GM23338 (cell line): ENCODE results near the gene LRRC3C. TPM values are rescaled to one million over a fixed set of nuclear protein-coding genes. Genes with fewer than 3 reads are reported as not detected.

Experiments
- ATAC-seq: fragments of 200-7000 bp; cut with Tn5 transposase; 3 replicates; pipeline ENCODE4 v1.9.1; 2020
- DNase-seq: peaks from one replicate; pipeline ENCODE4 v3.0.0-alpha.2; 2015; ENCODE audit warnings: low spot score
- H2AFZ ChIP-seq: fragments of 200-600 bp; sonication (generic); 2 replicates; pipeline ENCODE4 v1.8.0; 2016; ENCODE audit warnings: antibody characterized with exemption, mild to moderate bottlenecking, moderate library complexity
- H3F3A ChIP-seq: fragments of 200-600 bp; sonication (generic); replicated peaks from 2 replicates; pipeline ENCODE4 v1.8.0; 2017; ENCODE audit warnings: antibody characterized with exemption, mixed run types, low read depth
- H3K27ac ChIP-seq: fragments of 200-600 bp; sonication (generic); 2 replicates; pipeline ENCODE4 v1.6.1; 2016; ENCODE audit warnings: low read depth
- H3K27me3 ChIP-seq: fragments of 200-600 bp; sonication (generic); 2 replicates; pipeline ENCODE4 v1.8.0; 2016; ENCODE audit warnings: mild to moderate bottlenecking, mixed run types, moderate library complexity; ENCODE audit not compliant: insufficient read depth
- H3K36me3 ChIP-seq: fragments of 200-600 bp; sonication (generic); 2 replicates; pipeline ENCODE4 v1.8.0; 2016; ENCODE audit warnings: mild to moderate bottlenecking; ENCODE audit not compliant: insufficient read depth
- H3K4me1 ChIP-seq: fragments of 200-600 bp; sonication (generic); 2 replicates; pipeline ENCODE4 v1.8.0; 2016; ENCODE audit warnings: mild to moderate bottlenecking, moderate library complexity; ENCODE audit not compliant: insufficient read depth
- H3K4me2 ChIP-seq: fragments of 200-600 bp; sonication (generic); 2 replicates; pipeline ENCODE4 v1.7.1; 2017; ENCODE audit warnings: mixed run types
- H3K4me3 ChIP-seq: fragments of 200-600 bp; sonication (generic); 2 replicates; pipeline ENCODE4 v1.6.1; 2016; ENCODE audit warnings: mixed run types
- H3K79me2 ChIP-seq: fragments of 200-600 bp; sonication (generic); replicated peaks from 2 replicates; pipeline ENCODE4 v1.8.0; 2017; ENCODE audit warnings: mild to moderate bottlenecking; ENCODE audit not compliant: insufficient read depth
- H3K9me2 ChIP-seq: fragments of 200-600 bp; sonication (generic); 2 replicates; pipeline ENCODE4 v1.8.0; 2017; ENCODE audit not compliant: insufficient read depth
- H4K20me1 ChIP-seq: fragments of 200-600 bp; sonication (generic); replicated peaks from 2 replicates; pipeline ENCODE4 v1.8.0; 2017; ENCODE audit warnings: mild to moderate bottlenecking; ENCODE audit not compliant: insufficient read depth
- H3K27ac Mint-ChIP-seq: 2 replicates; pipeline ENCODE4 v1.8.0; 2020; ENCODE audit warnings: inconsistent platforms, mild to moderate bottlenecking, moderate library complexity, mixed read lengths
- H3K27me3 Mint-ChIP-seq: 3 replicates; pipeline ENCODE4 v1.8.0; 2022; ENCODE audit warnings: low read depth, mild to moderate bottlenecking, moderate library complexity, mixed read lengths, inconsistent platforms; ENCODE audit not compliant: insufficient read depth, poor library complexity
- H3K36me3 Mint-ChIP-seq: 3 replicates; pipeline ENCODE4 v1.8.0; 2021; ENCODE audit warnings: low read depth, mild to moderate bottlenecking, inconsistent platforms, moderate library complexity, mixed read lengths
- H3K4me1 Mint-ChIP-seq: 3 replicates; pipeline ENCODE4 v1.8.0; 2020; ENCODE audit warnings: mild to moderate bottlenecking, inconsistent platforms, mixed read lengths
- H3K4me3 Mint-ChIP-seq: 3 replicates; pipeline ENCODE4 v1.8.0; 2021; ENCODE audit warnings: moderate library complexity, mild to moderate bottlenecking, inconsistent platforms, mixed read lengths
- H3K9me3 Mint-ChIP-seq: 3 replicates; pipeline ENCODE4 v1.8.0; 2020; ENCODE audit warnings: moderate library complexity, mild to moderate bottlenecking, inconsistent platforms, mixed read lengths
- CREB1 ChIP-seq: fragments of 250-450 bp; sonication (Bioruptor Pico); IDR thresholded peaks from 2 replicates; pipeline ENCODE4 v1.5.0; 2020; ENCODE audit warnings: low read depth, mild to moderate bottlenecking, moderate library complexity
- CTCF ChIP-seq, 2 experiments: fragments of 200-600 bp in 1 of 2; sonication (generic) in 1 of 2; conservative IDR thresholded peaks; 2 replicates each; pipeline versions ENCODE4 v1.5.1 to v1.6.1; 2016 to 2017; ENCODE audit warnings: antibody characterized with exemption in 2 of 2, low read depth in 2 of 2, mild to moderate bottlenecking in 2 of 2, moderate library complexity in 1 of 2
- ETS1 ChIP-seq: IDR thresholded peaks from 2 replicates; pipeline ENCODE4 v1.6.1; 2016; ENCODE audit warnings: antibody characterized with exemption
- EZH2 ChIP-seq: fragments of 200-600 bp; sonication (generic); IDR thresholded peaks from one replicate; pipeline ENCODE4 v1.8.0; 2017; ENCODE audit warnings: antibody characterized with exemption, mild to moderate bottlenecking, low read depth; ENCODE audit not compliant: unreplicated experiment
- EZH2phosphoT487 ChIP-seq: fragments of 200-600 bp; sonication (generic); IDR thresholded peaks from one replicate; pipeline ENCODE4 v1.8.1; 2018; ENCODE audit warnings: antibody characterized with exemption; ENCODE audit not compliant: unreplicated experiment
- JUNB ChIP-seq: IDR thresholded peaks from one replicate; pipeline ENCODE4 v1.6.1; 2016; ENCODE audit warnings: antibody characterized with exemption; ENCODE audit not compliant: unreplicated experiment
- NANOG ChIP-seq: IDR thresholded peaks from 2 replicates; pipeline ENCODE4 v1.6.1; 2016; ENCODE audit warnings: antibody characterized with exemption, borderline replicate concordance
- POLR2AphosphoS5 ChIP-seq: IDR thresholded peaks from 2 replicates; pipeline ENCODE4 v1.6.1; 2016; ENCODE audit warnings: antibody characterized with exemption, low read depth
- STAT1 ChIP-seq: IDR thresholded peaks from one replicate; pipeline ENCODE4 v1.6.1; 2016; ENCODE audit warnings: antibody characterized with exemption; ENCODE audit not compliant: unreplicated experiment
- ZNF114 ChIP-seq: fragments of 250-450 bp; sonication (Bioruptor Pico); IDR thresholded peaks from 2 replicates; pipeline ENCODE4 v1.5.0; 2020; ENCODE audit warnings: mild to moderate bottlenecking, moderate library complexity
- ZNF331 ChIP-seq: fragments of 250-450 bp; sonication (Bioruptor Pico); IDR thresholded peaks from 2 replicates; pipeline ENCODE4 v1.5.0; 2020; ENCODE audit warnings: low read depth, mild to moderate bottlenecking, moderate library complexity
- ZNF462 ChIP-seq: fragments of 250-450 bp; sonication (Bioruptor Pico); IDR thresholded peaks from 2 replicates; pipeline ENCODE4 v1.5.0; 2020; ENCODE audit warnings: mild to moderate bottlenecking, moderate library complexity
- polyA plus RNA-seq: library from polyadenylated mRNA; unstranded; fragments of >200 nt; fragmentation: Nextera tagmentation; extraction: Ambion mirVana; gene quantifications from 2 replicates; pipeline ENCODE4 v1.2.1, GENCODE V29; 2016
- total RNA-seq: library from RNA; depleted of rRNA; stranded (reverse); fragments of >200 nt; shearing (Covaris generic); gene quantifications from 2 replicates; pipeline ENCODE4 v1.2.3, GENCODE V29; 2014
- TF ChIP-seq, protein P1 (sequence below): IDR thresholded peaks from one replicate; pipeline ENCODE4 v1.6.1; 2018; ENCODE audit warnings: antibody characterized with exemption; ENCODE audit not compliant: unreplicated experiment

LRRC3C gene
- total and polyA plus RNA-seq, 2 experiments from 2014 or later: 0.24 TPM; not detected in 1

DNA sequence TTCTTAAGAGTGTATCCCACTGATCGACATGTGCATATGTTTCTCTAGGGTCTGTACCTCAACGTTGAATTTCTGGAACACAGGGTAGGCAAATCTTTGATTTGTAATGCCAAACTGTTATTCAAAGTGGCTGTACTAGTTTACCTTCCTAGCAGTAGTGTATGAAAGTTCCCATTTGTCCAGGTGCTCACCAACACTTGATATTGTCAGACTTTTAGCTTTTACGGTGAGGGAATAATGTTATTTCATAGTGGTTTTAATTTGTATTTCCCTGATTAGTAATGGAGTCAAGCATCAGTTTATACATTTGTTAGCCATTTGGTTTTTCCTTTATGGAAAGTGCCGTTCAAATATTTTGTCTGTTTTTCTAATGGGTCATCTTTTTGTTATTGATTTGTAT is 29.4 kb upstream of the LRRC3C start:
- Histone ChIP-seq H3K27ac (no peak overlapping the region), H3K4me1 (no peaks in the 10 kb centered on the region), H3K79me2 (no peaks in the 10 kb centered on the region), H3K4me2 (no peak overlapping the region), H3K27me3 (no peaks in the 10 kb centered on the region), H3K36me3 (no peaks in the 10 kb centered on the region), H2AFZ (no peak overlapping the region), H3F3A (no peaks in the 10 kb centered on the region), H4K20me1 (no peaks in the 10 kb centered on the region), H3K4me3 (no peak overlapping the region), H3K9me2 (no peaks in the 10 kb centered on the region)
- no peak overlapping the region for H3K27ac Mint-ChIP-seq
- no peaks in the 10 kb centered on the region for H3K36me3 Mint-ChIP-seq
- no peaks in the 10 kb centered on the region for H3K9me3 Mint-ChIP-seq
- no peak for ATAC-seq
- no peaks in the 10 kb centered on the region for H3K4me1 Mint-ChIP-seq
- no peak overlapping the region for H3K4me3 Mint-ChIP-seq
- no peaks in the 10 kb centered on the region for H3K27me3 Mint-ChIP-seq
- no peak for TF ChIP-seq ETS1
- TF ChIP-seq JUNB: no peak
- TF ChIP-seq EZH2phosphoT487: no peak
- TF ChIP-seq ZNF462 (CRISPR knock-in tag): no peak
- no peak for TF ChIP-seq CTCF (conservative IDR thresholded peaks at IDR 0.05; ENCODE audit: low read depth in 2 of 2)
- no peak for TF ChIP-seq EZH2
- no peak for TF ChIP-seq ZNF331
- TF ChIP-seq STAT1: no peak
- TF ChIP-seq, protein P1, sequence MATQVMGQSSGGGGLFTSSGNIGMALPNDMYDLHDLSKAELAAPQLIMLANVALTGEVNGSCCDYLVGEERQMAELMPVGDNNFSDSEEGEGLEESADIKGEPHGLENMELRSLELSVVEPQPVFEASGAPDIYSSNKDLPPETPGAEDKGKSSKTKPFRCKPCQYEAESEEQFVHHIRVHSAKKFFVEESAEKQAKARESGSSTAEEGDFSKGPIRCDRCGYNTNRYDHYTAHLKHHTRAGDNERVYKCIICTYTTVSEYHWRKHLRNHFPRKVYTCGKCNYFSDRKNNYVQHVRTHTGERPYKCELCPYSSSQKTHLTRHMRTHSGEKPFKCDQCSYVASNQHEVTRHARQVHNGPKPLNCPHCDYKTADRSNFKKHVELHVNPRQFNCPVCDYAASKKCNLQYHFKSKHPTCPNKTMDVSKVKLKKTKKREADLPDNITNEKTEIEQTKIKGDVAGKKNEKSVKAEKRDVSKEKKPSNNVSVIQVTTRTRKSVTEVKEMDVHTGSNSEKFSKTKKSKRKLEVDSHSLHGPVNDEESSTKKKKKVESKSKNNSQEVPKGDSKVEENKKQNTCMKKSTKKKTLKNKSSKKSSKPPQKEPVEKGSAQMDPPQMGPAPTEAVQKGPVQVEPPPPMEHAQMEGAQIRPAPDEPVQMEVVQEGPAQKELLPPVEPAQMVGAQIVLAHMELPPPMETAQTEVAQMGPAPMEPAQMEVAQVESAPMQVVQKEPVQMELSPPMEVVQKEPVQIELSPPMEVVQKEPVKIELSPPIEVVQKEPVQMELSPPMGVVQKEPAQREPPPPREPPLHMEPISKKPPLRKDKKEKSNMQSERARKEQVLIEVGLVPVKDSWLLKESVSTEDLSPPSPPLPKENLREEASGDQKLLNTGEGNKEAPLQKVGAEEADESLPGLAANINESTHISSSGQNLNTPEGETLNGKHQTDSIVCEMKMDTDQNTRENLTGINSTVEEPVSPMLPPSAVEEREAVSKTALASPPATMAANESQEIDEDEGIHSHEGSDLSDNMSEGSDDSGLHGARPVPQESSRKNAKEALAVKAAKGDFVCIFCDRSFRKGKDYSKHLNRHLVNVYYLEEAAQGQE: no peak
- TF ChIP-seq POLR2AphosphoS5: no peak
- no peak for TF ChIP-seq NANOG
- no peak for TF ChIP-seq ZNF114 (CRISPR knock-in tag)
- no peak for TF ChIP-seq CREB1 (CRISPR knock-in tag)
- DNase-seq: no peak
